ENCODE measurements around the gene ZFP36. TPM values are rescaled to one million over a fixed set of nuclear protein-coding genes. Genes with fewer than 3 reads are reported as not detected.

Gene ZFP36
- total and polyA plus RNA-seq, 3 donors from 2014 or later = 46.4 to 90.9 (median 77.7) TPM

DNA sequence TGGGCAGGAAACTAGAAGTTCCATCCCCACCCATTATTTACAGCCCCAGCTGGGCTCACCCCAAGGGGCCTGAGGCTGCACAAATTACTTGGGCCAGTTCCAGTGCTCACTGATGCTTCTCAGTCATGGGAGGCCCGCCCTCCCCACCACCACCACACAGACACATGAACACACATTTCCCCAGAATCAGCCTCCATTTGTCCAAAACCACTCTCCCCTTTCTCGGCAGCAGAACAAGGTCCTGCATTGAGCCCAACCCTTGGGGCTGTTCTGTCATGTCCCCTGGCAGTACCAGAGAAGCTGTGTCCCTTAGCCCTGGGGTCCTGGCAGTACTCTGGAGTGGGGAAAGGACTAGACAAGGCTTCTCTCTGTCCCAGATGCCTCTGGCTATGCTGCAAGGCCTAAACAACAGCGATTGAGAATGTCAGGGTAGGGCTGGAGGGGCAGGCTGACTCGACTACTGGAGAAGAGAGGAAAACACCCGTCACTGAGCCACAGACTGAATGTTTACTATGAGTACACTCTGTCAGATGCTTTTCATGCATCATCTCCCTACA, 42.7 kb upstream of the ZFP36 start:
- H3K27me3 ChIP-seq = no peaks in the 10 kb centered on the region
- peak overlapping the region; percentile 21 to 54 for H3K27ac ChIP-seq
- H3K4me1 ChIP-seq = peaks cover 17% of the 10 kb centered on the region
- intact Hi-C loops (cut with DNase I; ENCODE audit: low total_unique reads) = no loop called here
- H3K36me3 ChIP-seq (ENCODE audit: low read depth, missing control alignments) = no peaks in the 10 kb centered on the region
- no peaks in the 10 kb centered on the region for H3K9me3 ChIP-seq
- no peak for TF ChIP-seq POLR2A (IDR thresholded peaks at IDR 0.05)
- TF ChIP-seq, protein P1, sequence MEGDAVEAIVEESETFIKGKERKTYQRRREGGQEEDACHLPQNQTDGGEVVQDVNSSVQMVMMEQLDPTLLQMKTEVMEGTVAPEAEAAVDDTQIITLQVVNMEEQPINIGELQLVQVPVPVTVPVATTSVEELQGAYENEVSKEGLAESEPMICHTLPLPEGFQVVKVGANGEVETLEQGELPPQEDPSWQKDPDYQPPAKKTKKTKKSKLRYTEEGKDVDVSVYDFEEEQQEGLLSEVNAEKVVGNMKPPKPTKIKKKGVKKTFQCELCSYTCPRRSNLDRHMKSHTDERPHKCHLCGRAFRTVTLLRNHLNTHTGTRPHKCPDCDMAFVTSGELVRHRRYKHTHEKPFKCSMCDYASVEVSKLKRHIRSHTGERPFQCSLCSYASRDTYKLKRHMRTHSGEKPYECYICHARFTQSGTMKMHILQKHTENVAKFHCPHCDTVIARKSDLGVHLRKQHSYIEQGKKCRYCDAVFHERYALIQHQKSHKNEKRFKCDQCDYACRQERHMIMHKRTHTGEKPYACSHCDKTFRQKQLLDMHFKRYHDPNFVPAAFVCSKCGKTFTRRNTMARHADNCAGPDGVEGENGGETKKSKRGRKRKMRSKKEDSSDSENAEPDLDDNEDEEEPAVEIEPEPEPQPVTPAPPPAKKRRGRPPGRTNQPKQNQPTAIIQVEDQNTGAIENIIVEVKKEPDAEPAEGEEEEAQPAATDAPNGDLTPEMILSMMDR (IDR thresholded peaks at IDR 0.05) = no peak
- DNase-seq = peak; percentile 74
- H3K4me3 ChIP-seq = no peak overlapping the region
- WGBS, 2 donors = 61 to 81% methylated on average over 4 to 5 of the region's 5 CpGs

DNA sequence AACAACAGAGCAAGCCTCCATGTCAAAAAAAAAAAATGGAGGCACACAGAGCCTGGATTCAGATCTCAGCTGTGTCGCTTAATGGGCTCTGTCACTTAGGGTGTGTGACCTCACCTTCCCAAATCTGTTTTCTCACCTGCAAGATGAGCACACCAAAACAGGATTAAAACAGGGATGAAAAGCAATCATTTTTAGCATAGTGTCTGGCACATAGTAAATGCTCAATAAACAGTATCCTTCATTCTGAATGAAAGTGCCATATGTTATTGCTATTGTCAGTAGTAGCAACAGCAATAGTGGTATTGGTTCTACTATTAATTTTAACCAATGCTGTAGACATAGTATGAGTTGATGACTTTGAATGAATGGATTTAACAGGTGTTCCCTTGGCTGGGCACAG, 41.1 kb upstream of the ZFP36 start:
- Histone ChIP-seq H3K4me3 (no peak overlapping the region), H3K27me3 (no peaks in the 10 kb centered on the region), H3K27ac (no peak overlapping the region), H3K4me1 (peaks cover 17% of the 10 kb centered on the region), H3K36me3 (ENCODE audit: low read depth, missing control alignments) (no peaks in the 10 kb centered on the region), H3K9me3 (no peaks in the 10 kb centered on the region)
- TF ChIP-seq POLR2A (IDR thresholded peaks at IDR 0.05) = no peak
- TF ChIP-seq, protein P1 (IDR thresholded peaks at IDR 0.05) = no peak
- WGBS, 2 donors = 85 to 100% methylated on average over 1 of the region's 1 CpG
- DNase-seq = no peak
- intact Hi-C loops (cut with DNase I; ENCODE audit: low total_unique reads) = no loop called here

DNA sequence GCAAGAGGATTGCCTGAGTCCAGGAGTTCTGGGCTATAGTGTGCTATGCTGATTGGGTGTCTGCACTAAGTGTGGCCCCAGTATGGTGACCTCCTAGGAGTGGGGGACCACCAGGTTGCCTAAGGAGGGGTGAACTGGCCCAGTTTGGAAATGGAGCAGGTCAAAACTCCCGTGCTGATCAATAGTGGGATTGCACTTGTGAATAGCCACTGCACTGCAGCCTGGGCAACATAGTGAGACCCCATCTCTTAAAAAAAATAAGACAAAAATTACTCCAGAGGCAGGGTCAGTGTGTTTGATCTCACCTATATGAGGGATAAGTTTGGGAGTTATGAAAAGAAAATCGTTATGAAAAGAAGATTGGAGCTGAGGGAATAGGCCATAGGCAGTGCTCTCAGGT, 37.4 kb upstream of the ZFP36 start:
- intact Hi-C loops (cut with DNase I; ENCODE audit: low total_unique reads) = no loop called here
- DNase-seq = no peak
- no peaks in the 10 kb centered on the region for H3K27me3 ChIP-seq
- H3K9me3 ChIP-seq = no peaks in the 10 kb centered on the region
- TF ChIP-seq, protein P1 (IDR thresholded peaks at IDR 0.05) = no peak
- TF ChIP-seq POLR2A (IDR thresholded peaks at IDR 0.05) = no peak
- peaks cover 12% of the 10 kb centered on the region for H3K4me1 ChIP-seq
- H3K27ac ChIP-seq = no peak overlapping the region
- WGBS, 2 donors = 68 to 88% methylated on average over 2 of the region's 2 CpGs
- H3K4me3 ChIP-seq = no peak overlapping the region
- H3K36me3 ChIP-seq (ENCODE audit: low read depth, missing control alignments) = no peaks in the 10 kb centered on the region

DNA sequence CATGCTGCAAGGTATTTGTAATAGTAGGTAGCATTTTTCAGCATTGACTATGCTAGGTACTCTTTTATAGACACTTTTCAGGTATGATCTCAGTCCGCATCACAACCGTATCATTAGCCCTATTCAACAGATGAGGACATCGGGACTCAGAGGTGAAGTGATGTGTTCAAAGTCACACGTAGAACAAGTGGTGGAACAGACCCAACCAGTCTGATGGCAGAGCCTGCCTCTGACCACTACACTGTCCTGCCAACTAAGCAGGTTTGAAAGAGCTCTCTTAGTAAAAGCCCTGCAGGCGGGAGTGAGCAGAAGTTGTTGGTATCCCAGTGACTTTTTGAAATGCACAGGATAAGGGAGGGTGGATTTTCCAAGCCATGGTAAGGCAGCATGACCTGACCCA, 35.9 kb upstream of the ZFP36 start:
- intact Hi-C loops (cut with DNase I; ENCODE audit: low total_unique reads) = no loop called here

More for the DNA sequence above, 35.9 kb upstream of the ZFP36 start:
- Histone ChIP-seq H3K27ac (no peak overlapping the region), H3K4me3 (no peak overlapping the region), H3K9me3 (no peaks in the 10 kb centered on the region), H3K36me3 (ENCODE audit: low read depth, missing control alignments) (no peaks in the 10 kb centered on the region), H3K27me3 (no peaks in the 10 kb centered on the region), H3K4me1 (peaks cover 8% of the 10 kb centered on the region)
- no peak for DNase-seq
- WGBS, 2 donors = 93 to 97% methylated on average over 5 of the region's 5 CpGs
- no peak for TF ChIP-seq POLR2A (IDR thresholded peaks at IDR 0.05)
- TF ChIP-seq, protein P1 (IDR thresholded peaks at IDR 0.05) = no peak
